CD1c-positive myeloid dendritic cell (primary cell): ENCODE data around the gene FUCA1.
"Not testable (repeated sequence)": the region's sequence is repeated elsewhere in the genome, so short reads cannot be mapped to it uniquely, and the experiment has no call there.

Experiments used
- DNase-seq: peaks from one replicate; pipeline ENCODE4 v3.0.0-alpha.2; 2016; ENCODE audit errors: extremely low spot score

Gene FUCA1

DNA sequence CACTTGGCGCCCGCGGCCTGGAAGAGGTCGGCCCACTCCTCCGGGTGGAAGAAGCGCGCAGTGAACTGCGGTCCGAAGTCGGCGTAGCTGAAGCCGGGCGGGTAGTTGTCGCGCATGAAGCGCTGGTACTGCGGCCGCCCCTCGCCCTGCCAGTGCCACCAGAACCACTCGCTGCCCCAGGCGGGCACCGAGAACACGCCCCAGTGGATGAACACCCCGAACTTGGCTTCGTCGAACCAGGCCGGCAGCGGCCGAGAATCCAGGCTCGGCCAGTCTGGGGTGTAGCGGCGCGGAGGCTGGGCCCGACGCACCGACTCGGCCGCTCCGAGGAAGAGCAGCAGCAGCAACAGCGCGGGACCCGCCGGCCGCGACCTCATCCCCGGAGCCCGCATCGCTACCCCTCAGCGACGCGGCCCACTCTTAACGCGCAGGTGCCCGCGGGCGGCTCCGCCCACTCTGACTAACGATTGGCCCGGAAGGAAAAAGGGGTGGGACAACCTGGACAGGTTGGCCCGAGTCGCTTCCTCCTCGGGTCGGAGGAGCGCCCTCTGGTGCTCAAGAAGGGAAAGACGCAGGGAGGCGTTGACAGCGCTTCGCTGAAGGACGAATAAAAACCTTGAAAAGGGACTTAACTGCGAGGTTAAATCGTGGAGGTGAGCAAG, at the start of gene FUCA1:
Gene FUCA1 (minus strand): TSS at position 396 of the 662 bp plus-strand sequence. CDS start 4 bp downstream, at position 392.
- peak; percentile 97 for DNase-seq

DNA sequence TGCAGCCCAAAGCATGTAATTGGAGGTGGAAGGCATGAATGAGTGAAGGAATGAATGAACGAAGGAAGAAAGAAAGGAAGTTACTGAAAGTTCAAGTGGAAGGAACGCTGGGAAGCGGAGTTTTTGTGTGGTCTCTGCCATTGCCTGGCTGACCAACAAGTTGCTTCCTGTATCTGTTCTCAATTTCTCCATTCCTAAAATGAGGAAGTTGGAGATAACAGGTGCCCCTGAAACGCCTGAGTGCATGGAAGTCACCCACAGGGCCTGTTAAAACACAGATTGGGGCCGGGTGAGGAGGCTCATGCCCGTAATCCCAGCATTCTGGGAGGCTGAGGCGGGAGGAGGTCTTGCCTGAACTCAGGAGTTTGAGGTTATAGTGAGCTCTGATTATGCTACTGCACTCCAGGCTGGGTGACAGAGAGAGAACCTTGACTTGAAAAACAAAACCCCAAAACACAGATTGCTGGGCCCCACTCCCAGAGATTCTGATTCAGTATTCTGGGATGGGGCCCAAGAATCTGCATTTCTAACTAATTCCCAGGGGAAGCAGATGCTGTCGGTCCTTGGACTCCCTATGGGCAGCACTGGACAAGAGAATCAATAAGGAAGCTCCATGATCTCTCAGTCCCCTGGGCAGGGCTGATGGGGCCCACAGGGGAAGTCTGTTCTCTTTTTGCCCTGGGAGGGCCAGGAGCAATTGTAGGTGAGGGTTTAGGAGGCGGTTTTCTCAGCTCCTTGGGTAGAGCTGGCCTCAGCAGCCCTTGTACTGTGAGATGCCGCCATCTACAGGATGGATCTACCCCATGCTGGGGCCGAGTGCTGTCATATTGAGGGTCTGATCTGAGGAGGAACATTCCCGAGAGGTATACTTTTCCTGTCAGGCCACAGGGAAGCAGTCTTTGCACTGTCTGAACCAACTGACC, 48.4 kb upstream of the FUCA1 start:
- DNase-seq, result peak; percentile 84

DNA sequence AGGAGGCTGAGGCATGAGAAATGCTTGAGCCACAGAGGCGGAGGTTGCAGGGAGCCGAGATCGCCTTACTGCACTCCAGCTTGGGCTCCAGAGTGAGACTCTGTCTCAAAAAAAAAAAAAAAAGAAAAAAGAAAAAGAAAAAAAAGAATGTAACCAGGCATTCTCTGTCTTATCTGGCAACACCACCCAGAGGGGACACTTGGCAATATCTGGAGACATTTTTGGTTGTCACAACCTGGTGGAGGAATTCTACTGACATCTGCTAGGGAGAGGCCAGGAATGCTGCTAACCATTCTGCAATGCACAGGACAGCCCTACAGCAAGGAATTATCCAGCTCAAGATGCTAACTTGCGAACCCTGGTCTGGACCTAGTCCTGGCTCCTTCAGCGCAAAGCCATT, 47.4 kb upstream of the FUCA1 start:
- DNase-seq, result no peak

DNA sequence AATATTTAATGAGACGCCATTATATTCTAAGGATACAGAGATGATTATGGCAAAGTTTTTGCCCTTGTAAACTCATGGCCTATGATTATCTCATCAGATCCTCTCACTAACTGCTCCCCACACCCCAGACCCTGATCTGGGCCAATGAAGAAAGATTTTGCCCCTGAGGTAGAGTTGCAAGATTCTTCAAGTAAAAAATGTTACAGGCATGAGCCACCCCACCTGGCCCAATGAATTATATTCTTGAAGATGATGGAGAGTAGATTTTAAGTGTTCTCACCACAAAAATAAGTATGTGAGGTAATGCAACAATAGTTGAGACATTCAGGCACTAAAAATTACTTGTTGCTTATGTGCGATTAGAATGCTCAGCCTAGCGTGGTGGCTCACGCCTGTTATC, 46.8 kb upstream of the FUCA1 start:
- DNase-seq, result no peak

DNA sequence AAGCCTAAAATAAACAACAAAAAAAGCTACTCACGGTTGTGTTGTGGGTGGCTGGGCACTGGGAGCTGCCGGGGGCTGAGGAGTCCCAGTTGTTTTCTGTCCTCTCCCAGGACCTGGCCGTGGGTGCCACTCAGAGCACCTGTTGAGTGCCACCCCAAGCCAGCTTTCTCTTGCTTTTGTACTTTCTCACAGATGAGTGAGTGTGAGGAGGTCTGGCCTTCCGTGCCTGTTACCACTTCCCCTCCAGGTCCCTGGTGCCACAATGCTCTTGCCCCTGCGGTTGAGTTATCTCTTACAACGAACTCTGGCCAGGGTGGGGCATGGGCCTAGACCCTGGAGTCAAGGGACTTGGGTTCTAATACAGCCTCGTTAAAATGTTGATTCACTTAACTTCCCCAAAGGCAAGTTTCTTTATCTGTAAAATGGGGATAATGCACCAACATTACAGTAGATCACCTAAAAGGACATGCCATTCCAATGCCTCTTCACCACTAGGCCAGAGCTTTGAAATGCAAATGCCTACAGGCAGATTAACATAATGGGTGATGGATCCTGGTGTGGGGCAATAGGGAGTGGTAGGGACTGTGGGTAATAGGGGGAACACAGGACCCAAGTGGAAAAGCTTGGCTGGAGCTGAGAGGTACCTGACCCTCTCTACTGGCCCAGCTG, 45.3 kb upstream of the FUCA1 start, which contains the start of gene CNR2:
Gene CNR2 (minus strand): TSS at position 151 of the 669 bp plus-strand sequence. CDS start 37,745 bp downstream, outside the sequence.
- no peak for DNase-seq

DNA sequence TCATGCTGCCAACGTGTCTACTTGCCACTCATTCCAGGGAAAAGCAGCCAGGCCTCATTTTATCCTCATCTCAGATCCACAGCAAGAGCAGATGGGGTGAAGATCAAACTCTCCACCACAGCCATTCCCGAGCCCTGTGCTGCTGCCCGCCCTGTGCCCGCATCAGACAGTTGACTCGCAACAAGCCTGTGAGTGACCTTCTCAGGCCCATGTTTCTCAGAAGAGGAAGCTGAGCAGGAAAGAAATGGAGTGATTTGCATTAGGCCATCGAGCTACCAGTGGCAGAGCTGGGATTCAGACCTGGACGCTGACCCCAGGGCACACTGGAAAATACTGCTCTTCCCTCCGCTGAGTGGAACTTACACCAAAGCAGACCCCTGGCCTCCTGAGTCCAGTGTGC, 43.8 kb upstream of the FUCA1 start:
- no peak for DNase-seq

- peak; percentile 44 for DNase-seq
Observed at GRCh38 chr1:23910553-23911246, 42.6 kb upstream of the FUCA1 start.

- no peak for DNase-seq
Observed at GRCh38 chr1:23910144-23910543, 42.1 kb upstream of the FUCA1 start.

DNA sequence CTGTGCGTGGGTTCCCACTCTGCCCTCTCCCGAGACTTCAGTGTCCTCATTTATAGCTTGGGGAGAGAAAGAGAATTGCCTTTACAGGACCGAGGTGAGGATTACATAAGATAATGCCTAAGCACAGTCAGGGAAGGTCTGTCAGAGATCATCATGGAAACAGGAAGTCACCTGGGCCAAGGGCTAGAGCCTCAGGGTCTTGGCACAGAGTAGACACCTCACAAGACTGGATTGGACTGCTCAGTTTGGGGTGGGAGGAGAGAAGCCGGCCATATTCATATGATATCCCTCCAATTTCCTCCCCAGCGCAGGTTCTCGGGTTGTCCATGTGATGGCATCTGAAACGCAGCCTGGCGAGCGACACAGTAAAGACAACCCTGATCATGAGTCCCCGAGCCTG, 41.3 kb upstream of the FUCA1 start:
- no peak for DNase-seq

- DNase-seq, result peak; percentile 66
Observed at GRCh38 chr1:23908453-23909341, 40.6 kb upstream of the FUCA1 start.

DNA sequence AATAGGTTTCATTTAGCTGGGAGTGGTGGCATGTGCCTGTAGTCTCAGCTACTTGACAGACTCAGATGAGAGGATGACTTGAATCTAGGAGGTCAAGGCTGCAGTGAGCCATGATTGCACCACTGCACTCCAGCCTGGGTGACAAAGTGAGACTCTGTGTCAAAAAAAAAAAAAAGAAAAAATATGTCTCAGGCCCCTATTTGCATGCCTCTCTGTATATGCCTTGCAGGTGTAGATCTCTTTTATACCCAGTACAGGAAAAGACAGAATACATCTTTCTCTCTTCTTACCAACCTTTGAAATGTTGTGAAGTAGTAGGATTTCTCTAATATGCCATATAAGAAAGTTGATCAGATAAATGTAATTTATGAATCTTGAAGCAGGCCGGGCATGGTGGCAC, 38.6 kb upstream of the FUCA1 start:
- no peak for DNase-seq

GRCh38 chr1:23905461-23906025, 37.5 kb upstream of the FUCA1 start:
- no peak for DNase-seq

DNA sequence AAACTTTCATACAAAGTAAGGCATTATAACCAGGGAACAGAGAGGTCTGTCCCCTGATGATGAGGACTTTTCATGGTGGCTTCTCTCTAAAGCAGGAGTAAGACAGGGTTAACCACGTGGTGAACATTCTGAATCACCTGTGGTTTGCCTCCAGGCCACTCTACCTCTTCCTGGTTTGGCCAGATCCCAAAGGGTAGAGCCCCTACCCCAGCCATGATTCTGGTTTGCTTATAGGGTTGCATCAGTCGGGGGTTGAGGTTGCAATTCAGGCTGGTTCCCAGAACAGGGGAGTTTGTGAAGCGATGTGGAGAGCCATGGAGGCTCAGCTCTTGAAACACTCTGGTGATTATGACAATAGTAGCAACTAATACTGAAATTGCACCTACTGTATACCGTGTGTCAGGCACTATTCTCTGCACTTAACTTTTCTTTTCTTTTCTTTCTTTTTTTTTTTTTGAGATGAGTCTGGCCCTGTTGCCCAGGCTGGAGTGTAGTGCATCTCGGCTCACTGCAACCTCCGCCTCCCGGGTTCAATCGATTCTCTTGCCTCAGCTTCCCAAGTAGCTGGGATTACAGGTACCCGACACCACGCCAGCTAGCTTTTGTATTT, 36.8 kb upstream of the FUCA1 start:
- DNase-seq, result no peak

- DNase-seq, result no peak
Observed at GRCh38 chr1:23903754-23904153, 35.7 kb upstream of the FUCA1 start.

GRCh38 chr1:23902321-23903278, 34.5 kb upstream of the FUCA1 start:
- DNase-seq, result no peak

DNA sequence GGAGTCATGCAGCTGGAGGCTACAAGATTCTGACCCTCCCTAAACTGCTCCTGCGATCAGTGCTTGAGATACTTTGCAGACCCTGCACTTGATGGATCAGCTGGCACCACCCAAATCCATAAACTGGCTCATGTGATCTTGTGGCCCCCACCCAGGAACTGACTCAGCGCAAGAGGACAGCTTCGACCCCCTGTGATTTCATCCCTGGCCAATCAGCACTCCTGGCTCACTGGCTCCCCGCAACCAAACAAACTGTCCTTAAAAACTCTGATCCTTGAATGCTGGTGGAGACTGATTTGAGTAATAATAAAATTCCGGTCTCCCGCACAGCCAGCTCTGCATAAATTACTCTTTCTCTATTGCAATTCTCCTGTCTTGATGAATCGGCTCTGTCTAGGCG, 31.9 kb upstream of the FUCA1 start:
- DNase-seq, result not testable (repeated sequence)

GRCh38 chr1:23899070-23899469, 31.0 kb upstream of the FUCA1 start:
- DNase-seq, result peak; percentile 71

GRCh38 chr1:23897083-23897482, 29.0 kb upstream of the FUCA1 start:
- DNase-seq, result peak; percentile 78

DNA sequence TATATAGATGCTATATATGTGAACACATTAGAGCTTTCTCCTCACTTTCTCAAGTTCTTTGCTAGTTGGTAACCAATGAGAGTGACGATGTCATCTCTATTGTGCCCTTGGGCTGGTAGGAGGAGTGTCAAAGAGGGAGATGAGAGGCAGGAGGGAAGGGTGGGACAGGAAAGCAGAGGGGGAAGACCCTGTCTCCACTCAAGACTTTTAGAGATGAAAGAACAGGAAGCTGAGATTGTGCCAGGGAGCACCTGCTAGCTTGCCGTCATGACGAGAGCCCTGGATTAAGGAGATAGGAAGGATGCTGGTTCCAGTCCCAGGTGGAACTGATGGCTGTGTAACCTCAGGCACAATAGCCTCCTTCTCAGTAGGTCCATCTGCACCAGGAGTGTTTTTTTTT, 28.4 kb upstream of the FUCA1 start:
- DNase-seq, result no peak
